AG04450 (cell line): ENCODE results near the gene CDKL2. TPM values are rescaled to one million over a fixed set of nuclear protein-coding genes. Genes with fewer than 3 reads are reported as not detected.

Experiments
- CTCF ChIA-PET: fragments of 300-600, 350-600 bp; formaldehyde crosslinking; extraction: SDS; loops from one replicate; lab custom pipeline; 2022; ENCODE audit warnings: antibody characterized with exemption, inconsistent platforms; lab: Charles Lee
- POLR2A ChIA-PET: fragments of 350-600 bp; formaldehyde crosslinking; extraction: SDS; loops from one replicate; lab custom pipeline; 2021; ENCODE audit warnings: antibody characterized with exemption, inconsistent platforms; lab: Yijun Ruan, JAX
- DNase-seq: peaks from one replicate; pipeline ENCODE4 v3.0.0-alpha.2; 2011; ENCODE audit warnings: low read depth, low spot score
- H3K27ac ChIP-seq: one replicate; pipeline ENCODE4 v1.5.1; 2012; ENCODE audit warnings: low read depth, low read length, control low read depth
- H3K27me3 ChIP-seq: one replicate; pipeline ENCODE4 v1.6.0; 2012; ENCODE audit warnings: low read length; ENCODE audit not compliant: control insufficient read depth, insufficient read depth
- H3K4me3 ChIP-seq: 2 replicates; pipeline ENCODE4 v1.5.1; 2011; ENCODE audit warnings: mild to moderate bottlenecking, low read depth, low read length, control low read depth
- H3K9me3 ChIP-seq: 2 replicates; pipeline ENCODE4 v1.5.1; 2012; ENCODE audit warnings: low read length; ENCODE audit not compliant: control insufficient read depth, insufficient read depth
- CTCF ChIP-seq: IDR thresholded peaks from 2 replicates; pipeline ENCODE4 v1.5.1; 2011; ENCODE audit warnings: low read depth, low read length, control low read depth, inconsistent platforms
- polyA plus RNA-seq: library from polyadenylated mRNA; depleted of rRNA; stranded (reverse); fragments of >200 nt; gene quantifications from 2 replicates; pipeline ENCODE4 v1.2.3, GENCODE V29; 2011

CDKL2 gene
- polyA plus RNA-seq, 1 experiment: 0.29 TPM

- TF ChIP-seq CTCF: no peak
- no peaks in the 10 kb centered on the region; the same call in 1 of the 2 replicates for H3K9me3 ChIP-seq
- DNase-seq: no peak
- H3K4me3 ChIP-seq: no peak overlapping the region
- POLR2A ChIA-PET: interaction anchor here (0.8 kb wide), 1 partner anchor 25 kb away, joined by 3 read pairs; no protein-coding TSS in a partner anchor
- H3K27me3 ChIP-seq: peaks cover 2% of the 10 kb centered on the region
- no peak overlapping the region for H3K27ac ChIP-seq
- CTCF ChIA-PET: no interaction called here
Observed at GRCh38 chr4:75634951-75635350, 4.6 kb upstream of the CDKL2 start.

- DNase-seq: no peak
- no peak for TF ChIP-seq CTCF
- ChIA-PET CTCF (no interaction called here), POLR2A (interaction anchor here (0.8 kb wide), 1 partner anchor 26 kb away, joined by 3 read pairs; no protein-coding TSS in a partner anchor)
- no peak overlapping the region for H3K27ac ChIP-seq
- H3K9me3 ChIP-seq: no peaks in the 10 kb centered on the region; the same call in 1 of the 2 replicates
- H3K4me3 ChIP-seq: no peak overlapping the region
- H3K27me3 ChIP-seq: peaks cover 3% of the 10 kb centered on the region
Observed at GRCh38 chr4:75634281-75634680, 4.0 kb upstream of the CDKL2 start.

GRCh38 chr4:75633846-75634245 lies 3.5 kb upstream of the CDKL2 start:
- Histone ChIP-seq H3K27ac (no peak overlapping the region), H3K4me3 (no peak overlapping the region), H3K27me3 (peaks cover 3% of the 10 kb centered on the region), H3K9me3 (no peaks in the 10 kb centered on the region; the same call in 1 of the 2 replicates)
- ChIA-PET CTCF (no interaction called here), POLR2A (no interaction called here)
- no peak for TF ChIP-seq CTCF
- DNase-seq: no peak

- no peak for DNase-seq
Observed at GRCh38 chr4:75630937-75631329, 605 bp upstream of the CDKL2 start.

GRCh38 chr4:75629239-75629638 lies 1.1 kb downstream of the CDKL2 start:
- H3K9me3 ChIP-seq: no peaks in the 10 kb centered on the region; the same call in 1 of the 2 replicates
- ChIA-PET CTCF (no interaction called here), POLR2A (no interaction called here)
- H3K27me3 ChIP-seq: peaks cover 3% of the 10 kb centered on the region
- no peak overlapping the region for H3K27ac ChIP-seq
- H3K4me3 ChIP-seq: no peak overlapping the region
- DNase-seq: no peak
- TF ChIP-seq CTCF: no peak

More at GRCh38 chr4:75630937-75631329, 605 bp upstream of the CDKL2 start:
- ChIA-PET CTCF (no interaction called here), POLR2A (no interaction called here)
- no peak for TF ChIP-seq CTCF
- Histone ChIP-seq H3K27me3 (peaks cover 3% of the 10 kb centered on the region), H3K9me3 (no peaks in the 10 kb centered on the region; the same call in 1 of the 2 replicates), H3K27ac (no peak overlapping the region), H3K4me3 (peak overlapping the region; percentile 79)
